HepG2 (cell line): ENCODE data around the gene HOMEZ. TPM values are rescaled to one million over a fixed set of nuclear protein-coding genes. Genes with fewer than 3 reads are reported as not detected.

ENCODE experiments used
- ATF7 ChIP-seq, 2 experiments: fragments of 450-650 bp in 1 of 2; sonication (generic) in 1 of 2; formaldehyde crosslinking in 1 of 2; IDR thresholded peaks; 2 replicates each; pipeline versions ENCODE4 v1.4.0 to v1.6.1; 2016 to 2020; ENCODE audit warnings: antibody characterized with exemption in 1 of 2, mild to moderate bottlenecking in 1 of 2, missing genetic modification reagents in 1 of 2
- CHD4 ChIP-seq: fragments of 200-600 bp; sonication (generic); IDR thresholded peaks from 2 replicates; pipeline ENCODE4 v1.7.0; 2017; ENCODE audit warnings: mild to moderate bottlenecking, low read length, borderline replicate concordance
- MED8 ChIP-seq: sonication (generic); formaldehyde crosslinking; IDR thresholded peaks from 2 replicates; pipeline ENCODE4 v1.8.1; 2023; ENCODE audit warnings: mild to moderate bottlenecking, missing genetic modification reagents; ENCODE audit not compliant: insufficient replicate concordance
- MIXL1 ChIP-seq: IDR thresholded peaks from 2 replicates; pipeline ENCODE4 v1.6.1; 2016
- PATZ1 ChIP-seq: sonication (generic); formaldehyde crosslinking; IDR thresholded peaks from 2 replicates; pipeline ENCODE4 v1.4.0; 2020; ENCODE audit warnings: missing genetic modification reagents
- RBAK ChIP-seq: sonication (generic); formaldehyde crosslinking; IDR thresholded peaks from 2 replicates; pipeline ENCODE4 v1.5.1; 2020; ENCODE audit warnings: mild to moderate bottlenecking, missing genetic modification reagents
- TCF7 ChIP-seq: sonication (generic); IDR thresholded peaks from 2 replicates; pipeline ENCODE4 v1.6.1; 2016; ENCODE audit warnings: antibody characterized with exemption, low read depth
- YEATS2 ChIP-seq: sonication (generic); formaldehyde crosslinking; IDR thresholded peaks from 2 replicates; pipeline ENCODE4 v1.4.0; 2020; ENCODE audit warnings: missing genetic modification reagents, borderline replicate concordance
- ZFP90 ChIP-seq: sonication (generic); formaldehyde crosslinking; IDR thresholded peaks from 2 replicates; pipeline ENCODE4 v1.8.0; 2022; ENCODE audit warnings: missing genetic modification reagents, mild to moderate bottlenecking, inconsistent platforms, borderline replicate concordance
- ZNF30 ChIP-seq: sonication (generic); formaldehyde crosslinking; IDR thresholded peaks from 2 replicates; pipeline ENCODE4 v1.5.0; 2020; ENCODE audit warnings: mild to moderate bottlenecking, missing genetic modification reagents
- ZNF678 ChIP-seq: sonication (generic); formaldehyde crosslinking; IDR thresholded peaks from 2 replicates; pipeline ENCODE4 v1.4.0; 2020; ENCODE audit warnings: mild to moderate bottlenecking, missing genetic modification reagents
- polyA plus RNA-seq, 8 experiments: library from polyadenylated mRNA; depleted of rRNA in 3 of 8; stranded (reverse) in 7 of 8; unstranded in 1 of 8; fragments of >200 nt; fragmentation: Illumina TruSeq in 4 of 8; extraction: Trizol in 4 of 8; gene quantifications; 2 replicates each; pipeline versions ENCODE4 v1.2.1 to v1.2.3, GENCODE V29; 2011 to 2016; ENCODE audit warnings: low read depth in 4 of 8, missing spikeins in 1 of 8, mixed read lengths in 1 of 8; ENCODE audit not compliant: insufficient read depth in 1 of 8
- total RNA-seq, 5 experiments: library from RNA; depleted of rRNA; stranded (reverse); fragments of >200 nt; fragmentation: Illumina TruSeq; extraction: Trizol; gene quantifications; 2 replicates each; pipeline ENCODE4 v1.2.3, GENCODE V29; 2016; ENCODE audit warnings: low read depth in 1 of 5
- TF ChIP-seq, protein P1 (sequence below): sonication (generic); formaldehyde crosslinking; IDR thresholded peaks from 2 replicates; pipeline ENCODE4 v1.5.0; 2020; ENCODE audit warnings: missing genetic modification reagents
- TF ChIP-seq, protein P2 (sequence below): sonication (generic); formaldehyde crosslinking; IDR thresholded peaks from 2 replicates; pipeline ENCODE4 v1.4.0; 2020; ENCODE audit warnings: mild to moderate bottlenecking, missing genetic modification reagents
- TF ChIP-seq, protein P3 (sequence below): sonication (generic); formaldehyde crosslinking; IDR thresholded peaks from 2 replicates; pipeline ENCODE4 v1.5.0; 2020; ENCODE audit warnings: missing genetic modification reagents, mild to moderate bottlenecking, borderline replicate concordance
- TF ChIP-seq, protein P4 (sequence below): sonication (generic); formaldehyde crosslinking; IDR thresholded peaks from 2 replicates; pipeline ENCODE4; 2020; ENCODE audit warnings: missing genetic modification reagents, mild to moderate bottlenecking, borderline replicate concordance
- TF ChIP-seq, protein P5 (sequence below), 2 experiments: sonication (generic) in 1 of 2; formaldehyde crosslinking in 1 of 2; IDR thresholded peaks; 2 replicates each; pipeline versions ENCODE4 v1.4.0 to v1.6.1; 2018 to 2020; ENCODE audit warnings: missing genetic modification reagents in 2 of 2, borderline replicate concordance in 1 of 2, low read depth in 1 of 2, mild to moderate bottlenecking in 1 of 2, missing biosample characterization in 1 of 2

The HOMEZ gene
- total and polyA plus RNA-seq, 2 of the 13 experiments (the other 11 are each of a cell fraction or from before 2014, with no cell fraction given) = 14.5 to 31.8 TPM

DNA sequence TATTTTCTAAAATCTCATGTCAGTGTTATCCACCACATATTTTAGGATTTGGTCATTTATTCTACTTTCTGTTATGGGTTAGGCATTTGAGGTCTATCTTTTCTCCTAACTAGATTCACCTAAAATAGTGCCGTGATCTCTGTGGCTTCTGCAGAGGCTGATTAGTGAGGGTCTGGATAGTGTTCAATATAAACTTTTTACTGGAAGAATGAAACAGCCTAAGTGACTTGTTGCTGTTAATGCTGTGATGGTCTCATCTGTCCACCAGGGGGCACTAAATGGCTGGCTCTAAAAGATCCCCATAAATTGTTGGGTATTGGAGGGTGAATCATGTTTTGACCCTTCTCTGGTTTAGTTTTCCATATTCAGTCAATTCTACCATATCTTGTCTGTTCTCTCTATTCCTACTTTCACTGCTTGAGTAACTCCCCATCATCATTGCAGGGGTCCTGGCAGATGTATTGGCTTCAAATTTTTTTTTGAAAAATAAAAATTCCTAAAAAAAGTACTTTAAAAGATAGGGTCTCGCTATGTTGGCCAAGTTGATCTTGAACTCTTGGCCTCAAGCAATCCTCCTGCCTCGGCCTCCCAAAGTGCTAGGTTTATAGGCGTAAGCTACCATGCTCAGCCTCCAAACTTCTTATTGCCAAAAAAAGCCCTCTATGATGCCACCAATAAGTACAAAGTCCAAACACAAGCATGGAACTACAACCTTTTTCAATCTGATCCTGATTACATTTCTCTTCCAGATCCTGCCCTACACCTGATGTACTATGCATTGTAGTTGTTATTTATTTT, 42.2 kb upstream of the HOMEZ start (continued):
- TF ChIP-seq, protein P1, sequence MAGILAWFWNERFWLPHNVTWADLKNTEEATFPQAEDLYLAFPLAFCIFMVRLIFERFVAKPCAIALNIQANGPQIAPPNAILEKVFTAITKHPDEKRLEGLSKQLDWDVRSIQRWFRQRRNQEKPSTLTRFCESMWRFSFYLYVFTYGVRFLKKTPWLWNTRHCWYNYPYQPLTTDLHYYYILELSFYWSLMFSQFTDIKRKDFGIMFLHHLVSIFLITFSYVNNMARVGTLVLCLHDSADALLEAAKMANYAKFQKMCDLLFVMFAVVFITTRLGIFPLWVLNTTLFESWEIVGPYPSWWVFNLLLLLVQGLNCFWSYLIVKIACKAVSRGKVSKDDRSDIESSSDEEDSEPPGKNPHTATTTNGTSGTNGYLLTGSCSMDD = no peak
- TF ChIP-seq, protein P2, sequence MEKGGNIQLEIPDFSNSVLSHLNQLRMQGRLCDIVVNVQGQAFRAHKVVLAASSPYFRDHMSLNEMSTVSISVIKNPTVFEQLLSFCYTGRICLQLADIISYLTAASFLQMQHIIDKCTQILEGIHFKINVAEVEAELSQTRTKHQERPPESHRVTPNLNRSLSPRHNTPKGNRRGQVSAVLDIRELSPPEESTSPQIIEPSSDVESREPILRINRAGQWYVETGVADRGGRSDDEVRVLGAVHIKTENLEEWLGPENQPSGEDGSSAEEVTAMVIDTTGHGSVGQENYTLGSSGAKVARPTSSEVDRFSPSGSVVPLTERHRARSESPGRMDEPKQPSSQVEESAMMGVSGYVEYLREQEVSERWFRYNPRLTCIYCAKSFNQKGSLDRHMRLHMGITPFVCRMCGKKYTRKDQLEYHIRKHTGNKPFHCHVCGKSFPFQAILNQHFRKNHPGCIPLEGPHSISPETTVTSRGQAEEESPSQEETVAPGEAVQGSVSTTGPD = no peak
- TF ChIP-seq, protein P3, sequence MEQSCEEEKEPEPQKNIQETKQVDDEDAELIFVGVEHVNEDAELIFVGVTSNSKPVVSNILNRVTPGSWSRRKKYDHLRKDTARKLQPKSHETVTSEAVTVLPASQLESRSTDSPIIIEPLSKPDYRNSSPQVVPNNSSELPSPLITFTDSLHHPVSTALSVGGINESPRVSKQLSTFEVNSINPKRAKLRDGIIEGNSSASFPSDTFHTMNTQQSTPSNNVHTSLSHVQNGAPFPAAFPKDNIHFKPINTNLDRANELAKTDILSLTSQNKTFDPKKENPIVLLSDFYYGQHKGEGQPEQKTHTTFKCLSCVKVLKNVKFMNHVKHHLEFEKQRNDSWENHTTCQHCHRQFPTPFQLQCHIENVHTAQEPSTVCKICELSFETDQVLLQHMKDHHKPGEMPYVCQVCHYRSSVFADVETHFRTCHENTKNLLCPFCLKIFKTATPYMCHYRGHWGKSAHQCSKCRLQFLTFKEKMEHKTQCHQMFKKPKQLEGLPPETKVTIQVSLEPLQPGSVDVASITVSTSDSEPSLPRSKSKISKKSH (CRISPR knock-in tag) = no peak
- TF ChIP-seq YEATS2 (CRISPR knock-in tag) = no peak; the same call in 1 of the 2 replicates
- TF ChIP-seq MIXL1 (CRISPR knock-in tag) = peak; percentile 83; the same call in 1 of the 2 replicates
- no peak for TF ChIP-seq TCF7
- TF ChIP-seq, protein P4, sequence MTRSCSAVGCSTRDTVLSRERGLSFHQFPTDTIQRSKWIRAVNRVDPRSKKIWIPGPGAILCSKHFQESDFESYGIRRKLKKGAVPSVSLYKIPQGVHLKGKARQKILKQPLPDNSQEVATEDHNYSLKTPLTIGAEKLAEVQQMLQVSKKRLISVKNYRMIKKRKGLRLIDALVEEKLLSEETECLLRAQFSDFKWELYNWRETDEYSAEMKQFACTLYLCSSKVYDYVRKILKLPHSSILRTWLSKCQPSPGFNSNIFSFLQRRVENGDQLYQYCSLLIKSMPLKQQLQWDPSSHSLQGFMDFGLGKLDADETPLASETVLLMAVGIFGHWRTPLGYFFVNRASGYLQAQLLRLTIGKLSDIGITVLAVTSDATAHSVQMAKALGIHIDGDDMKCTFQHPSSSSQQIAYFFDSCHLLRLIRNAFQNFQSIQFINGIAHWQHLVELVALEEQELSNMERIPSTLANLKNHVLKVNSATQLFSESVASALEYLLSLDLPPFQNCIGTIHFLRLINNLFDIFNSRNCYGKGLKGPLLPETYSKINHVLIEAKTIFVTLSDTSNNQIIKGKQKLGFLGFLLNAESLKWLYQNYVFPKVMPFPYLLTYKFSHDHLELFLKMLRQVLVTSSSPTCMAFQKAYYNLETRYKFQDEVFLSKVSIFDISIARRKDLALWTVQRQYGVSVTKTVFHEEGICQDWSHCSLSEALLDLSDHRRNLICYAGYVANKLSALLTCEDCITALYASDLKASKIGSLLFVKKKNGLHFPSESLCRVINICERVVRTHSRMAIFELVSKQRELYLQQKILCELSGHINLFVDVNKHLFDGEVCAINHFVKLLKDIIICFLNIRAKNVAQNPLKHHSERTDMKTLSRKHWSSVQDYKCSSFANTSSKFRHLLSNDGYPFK (CRISPR knock-in tag) = no peak
- peak; percentile 73; the same call in 1 of the 2 replicates for TF ChIP-seq CHD4
- TF ChIP-seq, protein P5, sequence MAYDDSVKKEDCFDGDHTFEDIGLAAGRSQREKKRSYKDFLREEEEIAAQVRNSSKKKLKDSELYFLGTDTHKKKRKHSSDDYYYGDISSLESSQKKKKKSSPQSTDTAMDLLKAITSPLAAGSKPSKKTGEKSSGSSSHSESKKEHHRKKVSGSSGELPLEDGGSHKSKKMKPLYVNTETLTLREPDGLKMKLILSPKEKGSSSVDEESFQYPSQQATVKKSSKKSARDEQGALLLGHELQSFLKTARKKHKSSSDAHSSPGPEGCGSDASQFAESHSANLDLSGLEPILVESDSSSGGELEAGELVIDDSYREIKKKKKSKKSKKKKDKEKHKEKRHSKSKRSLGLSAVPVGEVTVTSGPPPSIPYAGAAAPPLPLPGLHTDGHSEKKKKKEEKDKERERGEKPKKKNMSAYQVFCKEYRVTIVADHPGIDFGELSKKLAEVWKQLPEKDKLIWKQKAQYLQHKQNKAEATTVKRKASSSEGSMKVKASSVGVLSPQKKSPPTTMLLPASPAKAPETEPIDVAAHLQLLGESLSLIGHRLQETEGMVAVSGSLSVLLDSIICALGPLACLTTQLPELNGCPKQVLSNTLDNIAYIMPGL (CRISPR knock-in tag; IDR thresholded peaks at IDR 0.05; ENCODE audit: borderline replicate concordance in 1 of 2, low read depth in 1 of 2) = peak; percentile 43 to 72; a peak in 1 of 4 replicates
- no peak for TF ChIP-seq ZNF678
- TF ChIP-seq RBAK (CRISPR knock-in tag) = no peak
- TF ChIP-seq PATZ1 (CRISPR knock-in tag) = peak; percentile 31; the same call in 1 of the 2 replicates
- TF ChIP-seq ZNF30 (CRISPR knock-in tag) = no peak
- no peak for TF ChIP-seq MED8 (CRISPR knock-in tag)
- TF ChIP-seq ATF7 (IDR thresholded peaks at IDR 0.05) = no peak
- no peak for TF ChIP-seq ATF7 (CRISPR knock-in tag; IDR thresholded peaks at IDR 0.05)
- TF ChIP-seq ZFP90 (CRISPR knock-in tag) = no peak
